ENCODE results near the gene ODC1. TPM values are rescaled to one million over a fixed set of nuclear protein-coding genes. Genes with fewer than 3 reads are reported as not detected.

ODC1 gene
- total and polyA plus RNA-seq, 12 donors: 6.4 to 204 (median 23.1) TPM

DNA sequence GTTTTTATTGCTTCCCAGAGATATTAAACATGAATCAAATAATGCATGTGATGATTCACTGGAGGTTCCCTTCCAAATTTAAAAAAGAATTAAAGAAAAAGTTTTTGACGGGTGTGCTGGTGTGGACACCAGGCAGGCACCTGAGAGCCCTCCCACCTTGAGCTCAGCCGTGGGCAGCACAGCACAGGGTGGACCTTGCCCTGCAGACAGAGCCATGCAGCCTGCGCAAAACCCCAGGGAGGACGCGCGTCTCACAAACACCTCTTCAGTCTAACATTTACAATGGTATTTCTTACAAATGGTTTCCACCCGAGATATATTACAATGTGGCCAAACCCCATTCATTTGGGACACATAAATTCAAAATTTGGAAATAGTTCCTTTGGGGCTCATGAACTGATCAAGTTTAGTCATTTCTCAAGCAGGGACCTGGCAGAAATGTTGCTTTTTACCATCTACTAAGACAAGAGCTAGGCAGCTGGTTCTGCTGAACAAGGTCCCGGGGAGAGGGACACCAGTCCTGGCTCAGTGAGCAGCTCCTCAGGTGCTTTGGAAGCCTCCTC is 45.4 kb downstream of the ODC1 start:
- Histone ChIP-seq H3K27ac (no peak overlapping the region), H3K27me3 (no peaks in the 10 kb centered on the region), H3K4me1 (replicated peaks in 1 of 2) (peaks cover 28 to 58% of the 10 kb centered on the region in 2 donors), H3K9me3 (replicated peaks in 1 of 3) (no peaks in the 10 kb centered on the region), H3K36me3 (replicated peaks in 1 of 2) (no peaks in the 10 kb centered on the region), H3K4me3 (no peak overlapping the region)
- DNase-seq: no peak
- intact Hi-C loops (cut with DNase I): loop anchor here in 1 of 2 donors (5.0 kb wide), 1 partner anchor 95 kb away; no protein-coding TSS in a partner anchor
- TF ChIP-seq, protein P1, sequence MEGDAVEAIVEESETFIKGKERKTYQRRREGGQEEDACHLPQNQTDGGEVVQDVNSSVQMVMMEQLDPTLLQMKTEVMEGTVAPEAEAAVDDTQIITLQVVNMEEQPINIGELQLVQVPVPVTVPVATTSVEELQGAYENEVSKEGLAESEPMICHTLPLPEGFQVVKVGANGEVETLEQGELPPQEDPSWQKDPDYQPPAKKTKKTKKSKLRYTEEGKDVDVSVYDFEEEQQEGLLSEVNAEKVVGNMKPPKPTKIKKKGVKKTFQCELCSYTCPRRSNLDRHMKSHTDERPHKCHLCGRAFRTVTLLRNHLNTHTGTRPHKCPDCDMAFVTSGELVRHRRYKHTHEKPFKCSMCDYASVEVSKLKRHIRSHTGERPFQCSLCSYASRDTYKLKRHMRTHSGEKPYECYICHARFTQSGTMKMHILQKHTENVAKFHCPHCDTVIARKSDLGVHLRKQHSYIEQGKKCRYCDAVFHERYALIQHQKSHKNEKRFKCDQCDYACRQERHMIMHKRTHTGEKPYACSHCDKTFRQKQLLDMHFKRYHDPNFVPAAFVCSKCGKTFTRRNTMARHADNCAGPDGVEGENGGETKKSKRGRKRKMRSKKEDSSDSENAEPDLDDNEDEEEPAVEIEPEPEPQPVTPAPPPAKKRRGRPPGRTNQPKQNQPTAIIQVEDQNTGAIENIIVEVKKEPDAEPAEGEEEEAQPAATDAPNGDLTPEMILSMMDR (IDR thresholded peaks at IDR 0.05): no peak
- TF ChIP-seq POLR2A (IDR thresholded peaks at IDR 0.05): no peak
- WGBS, 4 donors: 88 to 98% (median 93%) methylated on average over 8 of the region's 8 CpGs

DNA sequence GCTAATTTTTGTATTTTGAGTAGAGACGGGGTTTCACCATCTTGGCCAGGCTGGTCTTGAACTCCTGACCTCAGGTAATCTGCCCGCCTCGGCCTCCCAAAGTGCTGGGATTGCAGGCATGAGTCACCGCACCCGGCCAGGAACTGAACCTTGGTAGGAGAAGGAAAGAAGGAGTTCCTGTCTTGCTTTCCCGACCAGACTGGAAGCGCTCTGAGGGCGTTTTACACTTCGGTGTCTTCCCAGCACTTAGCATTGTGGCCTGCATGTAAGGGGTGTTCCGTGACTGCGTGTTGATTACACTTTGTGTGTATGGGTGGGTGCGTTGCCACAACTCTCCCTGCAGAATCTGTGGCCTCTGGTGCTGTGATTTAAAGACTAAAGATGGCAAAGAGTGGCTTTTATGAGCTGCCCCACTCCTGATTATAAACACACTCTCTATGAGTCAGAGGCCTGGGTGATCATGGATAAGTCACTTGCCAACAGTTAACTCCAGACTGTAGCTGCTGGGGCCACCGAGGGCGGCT is 46.0 kb downstream of the ODC1 start:
- H3K27ac ChIP-seq: peak overlapping the region in 1 of 5 donors; percentile 73
- peaks cover 25 to 52% of the 10 kb centered on the region in 2 donors for H3K4me1 ChIP-seq (replicated peaks in 1 of 2)
- 71 to 86% (median 79%) methylated on average over 10 to 14 of the region's 14 CpGs for WGBS, 4 donors
- H3K36me3 ChIP-seq (replicated peaks in 1 of 2): no peaks in the 10 kb centered on the region
- H3K4me3 ChIP-seq: no peak overlapping the region
- intact Hi-C loops (cut with DNase I): loop anchor here in 1 of 2 donors (5.0 kb wide), 1 partner anchor 95 kb away; no protein-coding TSS in a partner anchor
- no peak for TF ChIP-seq POLR2A (IDR thresholded peaks at IDR 0.05)
- TF ChIP-seq, protein P1 (IDR thresholded peaks at IDR 0.05): no peak
- H3K9me3 ChIP-seq (replicated peaks in 1 of 3): no peaks in the 10 kb centered on the region
- H3K27me3 ChIP-seq: no peaks in the 10 kb centered on the region
- no peak for DNase-seq

DNA sequence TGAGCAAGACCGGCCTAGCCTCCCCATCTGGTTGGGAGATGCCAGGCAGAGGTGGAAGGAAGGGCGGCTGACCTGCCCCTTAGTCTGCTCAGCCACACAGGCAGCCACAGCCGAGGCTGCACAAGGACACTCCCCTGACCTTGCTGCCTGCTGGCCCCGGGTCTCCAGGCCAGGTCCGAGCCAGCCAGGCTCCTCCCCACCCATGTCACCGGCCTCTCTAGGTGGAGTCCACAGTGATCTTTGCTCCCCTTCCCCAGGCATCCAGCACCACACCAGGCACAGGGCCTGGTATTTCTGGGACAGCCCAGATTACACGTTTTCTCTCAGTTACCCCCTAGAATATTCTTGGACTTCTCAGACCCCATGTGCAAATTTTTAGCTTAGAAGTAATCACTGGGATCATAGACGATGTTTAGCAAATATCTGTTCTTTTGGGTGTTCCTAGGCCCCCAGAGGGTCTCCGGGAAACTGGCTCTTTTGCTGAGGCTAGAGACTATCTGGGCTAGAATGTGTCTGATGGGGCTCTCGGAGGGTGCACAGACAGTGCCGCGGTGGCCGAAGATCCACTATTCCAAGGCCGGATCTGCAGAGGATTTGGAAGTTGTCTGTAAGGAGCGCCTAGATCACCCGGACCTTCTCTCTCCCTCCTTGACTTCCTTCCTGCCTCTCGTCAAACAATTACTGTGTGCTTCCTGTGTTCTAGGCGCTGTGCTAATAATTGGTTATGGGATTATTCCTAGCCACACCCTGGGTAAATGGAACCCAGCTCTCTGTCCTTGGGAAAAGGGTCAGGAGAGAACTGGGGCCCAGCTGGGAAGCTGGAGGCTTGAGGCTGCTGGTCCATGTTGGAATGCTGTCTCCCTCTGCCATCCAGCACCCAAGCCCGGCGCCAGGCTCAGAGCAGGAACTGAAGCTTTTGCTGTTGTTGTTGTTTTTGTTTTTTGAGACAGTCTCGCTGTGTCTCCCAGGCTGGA is 46.9 kb downstream of the ODC1 start:
- Histone ChIP-seq H3K4me1 (replicated peaks in 1 of 2) (peaks cover 23 to 43% of the 10 kb centered on the region in 2 donors), H3K36me3 (replicated peaks in 1 of 2) (no peaks in the 10 kb centered on the region), H3K27ac (peak overlapping the region in 2 of 5 donors; percentile 67 to 73)

More for the DNA sequence above, 46.9 kb downstream of the ODC1 start:
- TF ChIP-seq, protein P1 (IDR thresholded peaks at IDR 0.05): no peak
- TF ChIP-seq POLR2A (IDR thresholded peaks at IDR 0.05): no peak
- intact Hi-C loops (cut with DNase I): loop anchor here in 1 of 2 donors (5.0 kb wide), 1 partner anchor 94 kb away; no protein-coding TSS in a partner anchor
- H3K9me3 ChIP-seq (replicated peaks in 1 of 3): no peaks in the 10 kb centered on the region
- peak in 2 of 7 donors; percentile 48 to 54 for DNase-seq
- H3K4me3 ChIP-seq: no peak overlapping the region
- 62 to 76% (median 68%) methylated on average over 15 to 21 of the region's 21 CpGs for WGBS, 4 donors
- H3K27me3 ChIP-seq: no peaks in the 10 kb centered on the region
